T-helper 2 cell (primary cell): ENCODE data around the gene PRSS8.
A peak's percentile ranks its signal among the peaks of the same experiment; 100 is the strongest.
"Not testable (repeated sequence)": the region's sequence is repeated elsewhere in the genome, so short reads cannot be mapped to it uniquely, and the experiment has no call there.

ENCODE experiments used
- DNase-seq, 5 experiments: peaks; one replicate each; pipeline versions ENCODE4 v3.0.0 to v3.0.0-alpha.2; 2012 to 2022

PRSS8 gene

GRCh38 chr16:31105677-31106213 lies 29.8 kb downstream of the PRSS8 start:
- peak; percentile 67 to 74 (median 68) for DNase-seq

DNA sequence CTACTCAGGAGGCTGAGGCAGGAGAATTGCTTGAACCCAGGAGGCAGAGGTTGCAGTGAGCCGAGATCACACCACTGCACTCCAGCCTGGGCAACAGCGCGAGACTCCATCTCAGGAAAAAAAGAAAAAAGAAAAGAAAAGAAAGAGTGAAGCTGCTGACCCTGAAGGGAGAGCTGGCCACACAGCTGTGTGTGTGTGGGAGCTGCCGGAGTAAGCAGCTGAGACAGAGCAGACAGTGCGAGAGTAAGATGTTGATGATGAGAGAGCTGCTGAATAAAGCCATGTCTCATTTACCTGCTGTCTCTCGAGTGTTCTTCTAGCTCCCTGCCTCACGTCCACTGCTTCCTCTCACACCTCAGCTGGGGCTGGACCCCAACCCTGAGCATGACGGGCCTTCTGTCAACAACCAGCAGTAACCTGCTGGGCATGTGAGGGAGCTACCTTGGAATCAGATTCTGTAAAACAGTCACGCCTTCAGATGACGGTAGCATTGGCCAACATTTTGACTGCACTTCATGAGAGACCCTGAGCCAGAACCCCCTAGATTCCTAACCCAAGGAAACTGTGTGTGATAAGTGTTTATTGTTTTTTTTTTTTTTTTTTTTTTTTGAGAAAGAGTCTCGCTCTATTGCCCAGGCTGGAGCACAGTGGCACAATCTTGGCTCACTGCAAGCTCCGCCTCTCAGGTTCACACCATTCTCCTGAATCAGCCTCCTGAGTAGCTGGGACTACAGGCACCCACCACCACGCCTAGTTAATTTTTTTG lies 34.5 kb downstream of the PRSS8 start:
- DNase-seq = not testable (repeated sequence)

DNA sequence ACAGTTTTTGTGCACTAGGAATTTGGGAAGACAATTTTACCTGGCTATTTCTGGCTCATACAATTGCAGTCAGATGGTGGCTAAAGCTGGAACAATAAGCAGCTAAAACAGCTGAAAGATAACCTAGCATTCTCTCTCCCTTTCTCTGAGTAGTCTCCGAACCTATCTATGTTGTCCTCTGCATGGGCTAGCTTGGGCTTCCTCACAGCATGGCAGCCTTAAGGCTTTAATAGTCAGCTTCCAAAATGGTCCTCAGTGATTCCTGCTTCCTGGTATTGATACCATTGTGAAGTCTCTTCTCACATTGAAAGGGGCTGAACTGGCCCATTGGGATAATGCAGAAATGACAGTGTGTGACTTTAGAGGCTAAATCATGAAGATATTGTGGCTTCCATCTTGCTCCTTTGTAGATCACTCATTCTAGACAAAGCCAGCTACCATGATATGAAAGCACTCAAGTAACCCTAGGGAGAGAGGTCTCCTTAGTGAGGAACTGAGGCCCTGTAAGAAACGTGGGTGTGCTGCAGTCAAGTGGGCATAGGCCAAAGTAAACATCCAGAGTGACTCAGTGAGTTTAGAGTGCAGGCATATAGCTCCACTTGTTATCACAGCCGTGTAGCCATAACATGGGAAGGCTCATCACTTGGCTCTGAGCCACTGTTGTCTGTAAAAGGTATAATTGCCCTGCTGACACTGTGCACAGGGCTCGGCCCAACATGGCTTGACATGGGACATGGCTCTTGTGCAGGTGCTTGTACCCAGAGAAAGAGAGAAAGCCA lies 35.5 kb downstream of the PRSS8 start:
- no peak for DNase-seq

- peak; percentile 65 to 91 (median 82) for DNase-seq
Observed at GRCh38 chr16:31094424-31095120, 41.0 kb downstream of the PRSS8 start, which contains the start of gene VKORC1. TSS of gene VKORC1 (minus strand) at chr16:31094797. CDS start at chr16:31094729, 68 bp downstream.

- no peak for DNase-seq
Observed at GRCh38 chr16:31094088-31094423, 41.5 kb downstream of the PRSS8 start.

- peak in 1 of 5 experiments; percentile 51 for DNase-seq
Observed at GRCh38 chr16:31093132-31093703, 42.3 kb downstream of the PRSS8 start.

- DNase-seq = no peak
Observed at GRCh38 chr16:31092330-31092729, 43.2 kb downstream of the PRSS8 start.

GRCh38 chr16:31090540-31090939 lies 45.0 kb downstream of the PRSS8 start:
- DNase-seq = no peak

DNA sequence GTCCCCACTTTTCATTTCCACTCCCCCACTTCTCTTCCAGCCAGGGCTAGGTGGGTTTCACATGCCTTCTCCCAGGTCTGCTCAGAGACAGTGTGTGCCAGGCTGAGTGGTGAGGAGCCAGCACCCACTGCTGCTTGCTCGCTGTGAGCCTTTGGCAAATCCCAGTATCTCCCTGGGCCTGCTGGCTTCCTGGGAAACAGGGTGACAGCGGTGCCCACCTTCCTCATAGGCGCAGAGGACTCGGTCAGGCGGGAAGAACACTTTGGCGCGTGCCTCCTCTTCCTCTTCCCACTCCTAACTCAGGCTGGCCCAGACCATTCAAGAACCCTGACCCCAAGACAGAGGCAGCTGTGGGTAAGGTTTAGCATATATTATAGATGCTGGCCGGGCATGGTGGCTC lies 46.3 kb downstream of the PRSS8 start:
- DNase-seq = no peak

DNA sequence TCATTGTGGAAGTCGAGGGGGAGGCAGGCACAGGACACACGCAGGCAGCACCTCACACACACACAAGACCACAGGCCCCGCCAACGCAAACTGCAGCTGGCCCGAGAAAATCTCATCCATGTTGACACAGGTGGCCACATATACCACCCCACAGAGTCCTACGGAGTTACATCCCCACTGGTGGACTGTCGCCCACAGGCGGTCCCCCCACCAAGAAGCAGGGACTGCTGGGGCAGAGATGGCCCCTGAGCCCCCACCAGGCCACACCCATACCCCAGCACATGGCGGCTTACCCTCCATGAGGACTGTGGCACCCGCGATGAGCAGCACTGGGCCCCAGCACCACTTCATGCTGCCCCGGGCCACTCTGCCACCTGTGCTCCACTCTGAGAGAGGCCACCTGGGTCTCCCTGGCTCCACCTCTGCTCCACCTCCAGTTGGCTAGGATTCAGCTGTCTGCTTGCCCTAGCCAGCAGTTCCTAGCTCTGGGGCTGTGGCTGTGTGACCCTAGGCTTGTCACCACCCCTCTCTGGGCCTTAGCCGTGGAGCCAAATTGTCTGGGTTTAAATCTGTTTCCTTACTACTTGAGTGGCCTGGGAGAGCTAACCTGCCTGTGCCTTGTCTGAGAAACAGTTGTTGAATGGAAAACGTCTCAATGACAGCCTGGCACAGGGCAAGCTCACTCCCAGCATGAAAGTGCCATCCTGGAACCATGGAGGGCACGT lies 46.9 kb downstream of the PRSS8 start, which contains the start of gene PRSS53:
Gene PRSS53 (minus strand): TSS at position 485 of the 725 bp plus-strand sequence. CDS start 134 bp downstream, at position 351.
- DNase-seq = no peak

DNA sequence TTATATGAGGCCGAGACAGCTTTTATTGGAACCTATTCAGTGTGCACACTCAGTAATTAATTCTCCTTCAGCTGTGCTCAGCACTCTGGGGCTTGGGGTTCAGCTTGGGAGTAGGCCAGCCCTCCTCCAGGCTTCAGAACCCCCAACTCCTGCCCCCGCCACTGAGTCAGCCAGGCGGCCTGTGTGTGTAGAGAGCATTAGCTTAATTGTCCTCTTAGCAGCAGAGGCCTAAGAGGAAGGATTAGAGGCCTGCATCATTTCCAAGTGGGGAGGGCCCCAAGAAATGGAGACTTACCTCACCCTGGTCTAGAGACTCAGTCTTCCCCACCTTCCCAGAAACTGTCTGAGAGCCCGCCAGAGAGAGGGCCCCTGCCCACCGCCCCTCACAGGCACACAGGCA lies 47.6 kb downstream of the PRSS8 start:
- no peak for DNase-seq

DNA sequence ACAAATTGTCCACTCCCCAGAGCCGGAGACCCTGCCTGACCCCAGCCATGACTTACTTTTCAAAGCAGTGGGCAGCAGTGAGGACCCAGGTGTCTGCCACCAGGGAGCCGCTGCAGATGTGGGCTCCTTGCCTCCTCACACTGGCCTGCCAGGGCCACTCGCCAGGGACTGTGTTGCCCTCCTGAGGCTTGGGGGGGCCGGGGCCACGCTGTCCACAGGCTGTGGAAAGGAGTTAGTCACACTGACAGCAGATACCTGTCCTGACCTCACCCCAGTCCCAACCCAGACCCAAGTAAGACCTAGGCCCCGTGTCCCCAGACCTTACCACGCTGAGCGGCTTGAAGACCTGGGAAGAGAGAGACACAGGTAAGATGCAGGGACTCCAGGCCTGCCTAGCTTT lies 48.0 kb downstream of the PRSS8 start:
- no peak for DNase-seq

DNA sequence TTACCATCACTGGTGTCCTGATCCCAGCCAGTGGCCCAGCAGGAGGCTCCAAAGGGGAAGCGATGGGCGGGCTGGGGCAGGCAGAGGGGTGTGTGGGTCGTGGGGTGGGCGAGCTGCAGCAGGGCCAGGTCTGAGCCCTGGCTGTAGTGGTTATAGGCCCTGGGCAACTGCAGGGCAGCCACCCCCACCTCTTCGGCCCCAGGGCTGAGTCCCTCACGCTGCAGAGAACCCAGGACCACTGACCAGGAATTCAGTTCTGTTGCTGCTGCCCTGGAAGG lies 49.0 kb downstream of the PRSS8 start:
- DNase-seq = no peak

- DNase-seq = no peak
Observed at GRCh38 chr16:31085873-31086628, 49.5 kb downstream of the PRSS8 start.

DNA sequence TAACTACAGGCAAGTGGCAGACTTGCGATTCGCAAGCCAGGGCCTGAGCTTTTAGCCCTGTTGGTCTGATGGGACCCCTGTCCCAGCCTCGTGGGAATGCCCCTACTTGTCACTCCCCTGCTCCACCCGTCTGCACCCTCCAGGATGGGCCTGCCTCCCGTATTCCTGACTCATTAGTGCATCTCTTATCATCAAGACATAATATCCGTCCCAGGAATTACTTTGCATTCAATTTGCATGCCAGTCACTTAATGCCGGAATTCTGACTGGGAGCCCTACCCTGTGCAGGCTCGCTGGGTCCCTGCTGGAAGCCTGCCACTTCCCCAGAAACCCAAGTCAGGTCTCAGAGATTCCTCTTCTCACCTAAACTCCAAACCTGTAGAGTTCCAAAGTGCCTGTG lies 50.1 kb downstream of the PRSS8 start:
- no peak for DNase-seq

DNA sequence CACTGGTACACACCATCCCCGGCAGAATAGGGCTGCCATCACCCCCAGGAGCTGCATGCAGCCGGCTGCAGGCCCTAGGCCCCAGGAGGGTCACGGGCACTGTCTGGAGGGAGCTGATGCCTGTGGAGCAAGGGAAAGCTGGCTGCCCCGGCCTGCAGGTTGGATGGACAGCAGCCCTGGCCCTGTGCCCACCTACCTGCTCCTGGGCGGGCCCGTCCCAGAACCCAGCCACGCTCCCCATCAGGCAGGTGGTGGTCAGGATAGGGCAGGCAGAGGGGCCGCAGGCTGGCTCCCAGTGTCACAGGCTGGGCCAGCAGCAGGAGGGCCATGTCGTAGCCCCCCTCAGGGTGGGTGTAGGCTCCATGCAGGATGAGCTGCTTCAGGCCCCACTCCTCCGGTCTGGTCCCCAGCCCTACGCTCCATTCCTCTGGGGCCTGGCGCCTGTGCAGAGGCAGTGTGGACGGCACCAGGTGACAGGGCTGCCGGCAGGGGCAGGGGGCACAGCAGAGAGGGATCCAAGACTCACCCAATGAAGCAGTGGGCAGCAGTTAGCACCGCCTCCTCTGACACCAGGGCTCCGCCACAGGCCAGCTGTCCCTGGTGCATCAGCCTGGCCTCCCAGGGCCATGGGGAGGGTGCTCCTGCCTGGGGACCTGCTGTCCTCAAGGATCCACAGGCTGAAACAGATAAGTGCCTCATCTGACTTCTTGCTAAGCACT lies 50.8 kb downstream of the PRSS8 start:
- DNase-seq = no peak

- no peak for DNase-seq
Observed at GRCh38 chr16:31083981-31084380, 51.5 kb downstream of the PRSS8 start.

GRCh38 chr16:31083556-31083955 lies 52.0 kb downstream of the PRSS8 start:
- no peak for DNase-seq

- DNase-seq = no peak
Observed at GRCh38 chr16:31083081-31083480, 52.4 kb downstream of the PRSS8 start.

- DNase-seq = no peak
Observed at GRCh38 chr16:31082368-31083045, 53.0 kb downstream of the PRSS8 start.
